MM.1S (cell line): ENCODE results near the gene EXOC4.

Source experiments
- DNase-seq: peaks from one replicate; pipeline ENCODE4 v3.0.0-alpha.2; 2015
- H2AFZ ChIP-seq: fragments of 300-600 bp; sonication (generic); 2 replicates; pipeline ENCODE4 v1.6.0; 2016; ENCODE audit warnings: antibody characterized with exemption, low read length
- H3F3A ChIP-seq: fragments of 300-600 bp; sonication (generic); 2 replicates; pipeline ENCODE4 v1.6.1; 2016; ENCODE audit warnings: mild to moderate bottlenecking, antibody characterized with exemption, low read length, moderate library complexity, mixed read lengths; ENCODE audit not compliant: insufficient read depth
- H3K27ac ChIP-seq: fragments of 300-600 bp; sonication (generic); 2 replicates; pipeline ENCODE4 v1.5.1; 2016; ENCODE audit warnings: mild to moderate bottlenecking, low read length
- H3K27me3 ChIP-seq: fragments of 300-600 bp; sonication (generic); replicated peaks from 2 replicates; pipeline ENCODE4 v1.6.0; 2016; ENCODE audit warnings: low read length; ENCODE audit not compliant: insufficient read depth
- H3K36me3 ChIP-seq: fragments of 300-600 bp; sonication (generic); replicated peaks from 2 replicates; pipeline ENCODE4 v1.6.1; 2016; ENCODE audit warnings: mild to moderate bottlenecking, low read length, mixed read lengths; ENCODE audit not compliant: insufficient read depth
- H3K4me1 ChIP-seq: fragments of 300-600 bp; sonication (generic); 2 replicates; pipeline ENCODE4 v1.6.1; 2016; ENCODE audit warnings: low read length, mixed read lengths
- H3K4me2 ChIP-seq: fragments of 300-600 bp; sonication (generic); 2 replicates; pipeline ENCODE4 v1.6.0; 2016; ENCODE audit warnings: low read depth, low read length
- H3K4me3 ChIP-seq: fragments of 300-600 bp; sonication (generic); 2 replicates; pipeline ENCODE4 v1.5.1; 2016; ENCODE audit warnings: low read length, mixed read lengths
- H3K79me2 ChIP-seq: fragments of 300-600 bp; sonication (generic); 2 replicates; pipeline ENCODE4 v1.6.1; 2016; ENCODE audit warnings: mixed run types, low read length, mixed read lengths
- H3K9ac ChIP-seq: fragments of 300-600 bp; sonication (generic); 2 replicates; pipeline ENCODE4 v1.6.1; 2016; ENCODE audit warnings: low read length, mixed read lengths
- H3K9me2 ChIP-seq: fragments of 300-600 bp; sonication (generic); replicated peaks from 2 replicates; pipeline ENCODE4 v1.6.1; 2016; ENCODE audit warnings: mild to moderate bottlenecking, low read length, mixed read lengths; ENCODE audit not compliant: insufficient read depth
- H3K9me3 ChIP-seq: fragments of 300-600 bp; sonication (generic); replicated peaks from 2 replicates; pipeline ENCODE4 v1.6.1; 2016; ENCODE audit warnings: mild to moderate bottlenecking, low read length, mixed read lengths; ENCODE audit not compliant: insufficient read depth
- H4K20me1 ChIP-seq: fragments of 300-600 bp; sonication (generic); 2 replicates; pipeline ENCODE4 v1.6.1; 2016; ENCODE audit warnings: mild to moderate bottlenecking, low read length, moderate library complexity, mixed read lengths; ENCODE audit not compliant: insufficient read depth
- EZH2 ChIP-seq: fragments of 300-600 bp; sonication (generic); optimal IDR thresholded peaks from 2 replicates; pipeline ENCODE3; 2017; ENCODE audit warnings: low read depth, mild to moderate bottlenecking, antibody characterized with exemption, low read length, mixed read lengths
- EZH2phosphoT487 ChIP-seq: fragments of 300-600 bp; sonication (generic); IDR thresholded peaks from 2 replicates; pipeline ENCODE4 v1.6.1; 2018; ENCODE audit warnings: antibody characterized with exemption, low read length
- TF ChIP-seq, protein P1 (sequence below): fragments of 300-600 bp; sonication (generic); IDR thresholded peaks from 2 replicates; pipeline ENCODE4 v1.5.1; 2016; ENCODE audit warnings: antibody characterized with exemption, low read length, mixed read lengths

EXOC4 gene

DNA sequence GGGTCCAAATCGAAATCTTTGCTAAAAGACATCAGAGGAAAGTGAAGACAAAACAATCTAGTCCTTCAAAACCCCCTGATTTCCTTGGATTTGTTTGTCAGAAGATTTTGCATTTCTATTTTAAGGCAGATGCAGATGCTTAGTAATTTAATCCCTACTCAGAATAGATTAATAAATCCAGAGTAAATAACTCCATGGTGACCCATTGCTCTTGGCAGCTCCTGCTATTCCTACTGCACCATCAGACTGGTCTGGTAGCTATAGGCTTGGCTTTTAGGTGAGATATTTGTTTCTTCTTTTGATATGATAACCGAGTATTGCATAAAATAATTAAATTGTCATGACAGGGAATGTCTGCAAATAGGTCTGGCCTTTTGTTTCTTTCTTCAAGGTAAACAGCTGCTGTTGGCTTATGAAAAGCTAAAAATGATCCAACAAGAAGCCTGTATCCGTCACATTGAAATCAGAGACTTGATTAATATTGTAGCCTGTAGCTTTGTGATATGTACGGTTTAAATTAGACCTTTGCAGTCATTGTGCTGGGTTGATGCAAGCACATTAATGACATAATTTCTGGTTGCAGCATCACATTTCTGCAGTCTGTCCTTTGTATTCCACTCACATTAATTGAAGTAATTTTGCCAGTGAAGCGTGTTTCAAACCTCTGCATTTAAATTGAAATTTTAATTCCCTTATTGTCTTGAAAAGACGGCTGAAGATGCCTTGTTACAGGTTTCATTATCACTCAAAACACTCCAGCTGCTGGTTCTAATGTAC lies 40.7 kb downstream of the EXOC4 start:
- Histone ChIP-seq H3K36me3 (no peaks in the 10 kb centered on the region), H3K4me3 (no peak overlapping the region), H4K20me1 (no peaks in the 10 kb centered on the region), H3K4me2 (no peak overlapping the region), H3K27me3 (no peaks in the 10 kb centered on the region), H3K9ac (no peak overlapping the region), H3K79me2 (peaks cover 16% of the 10 kb centered on the region), H2AFZ (no peak overlapping the region), H3K27ac (no peak overlapping the region), H3K9me3 (no peaks in the 10 kb centered on the region), H3K9me2 (no peaks in the 10 kb centered on the region), H3K4me1 (no peaks in the 10 kb centered on the region), H3F3A (no peaks in the 10 kb centered on the region)
- TF ChIP-seq, protein P1, sequence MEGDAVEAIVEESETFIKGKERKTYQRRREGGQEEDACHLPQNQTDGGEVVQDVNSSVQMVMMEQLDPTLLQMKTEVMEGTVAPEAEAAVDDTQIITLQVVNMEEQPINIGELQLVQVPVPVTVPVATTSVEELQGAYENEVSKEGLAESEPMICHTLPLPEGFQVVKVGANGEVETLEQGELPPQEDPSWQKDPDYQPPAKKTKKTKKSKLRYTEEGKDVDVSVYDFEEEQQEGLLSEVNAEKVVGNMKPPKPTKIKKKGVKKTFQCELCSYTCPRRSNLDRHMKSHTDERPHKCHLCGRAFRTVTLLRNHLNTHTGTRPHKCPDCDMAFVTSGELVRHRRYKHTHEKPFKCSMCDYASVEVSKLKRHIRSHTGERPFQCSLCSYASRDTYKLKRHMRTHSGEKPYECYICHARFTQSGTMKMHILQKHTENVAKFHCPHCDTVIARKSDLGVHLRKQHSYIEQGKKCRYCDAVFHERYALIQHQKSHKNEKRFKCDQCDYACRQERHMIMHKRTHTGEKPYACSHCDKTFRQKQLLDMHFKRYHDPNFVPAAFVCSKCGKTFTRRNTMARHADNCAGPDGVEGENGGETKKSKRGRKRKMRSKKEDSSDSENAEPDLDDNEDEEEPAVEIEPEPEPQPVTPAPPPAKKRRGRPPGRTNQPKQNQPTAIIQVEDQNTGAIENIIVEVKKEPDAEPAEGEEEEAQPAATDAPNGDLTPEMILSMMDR, result no peak
- TF ChIP-seq EZH2, result no peak
- TF ChIP-seq EZH2phosphoT487, result no peak
- no peak for DNase-seq

DNA sequence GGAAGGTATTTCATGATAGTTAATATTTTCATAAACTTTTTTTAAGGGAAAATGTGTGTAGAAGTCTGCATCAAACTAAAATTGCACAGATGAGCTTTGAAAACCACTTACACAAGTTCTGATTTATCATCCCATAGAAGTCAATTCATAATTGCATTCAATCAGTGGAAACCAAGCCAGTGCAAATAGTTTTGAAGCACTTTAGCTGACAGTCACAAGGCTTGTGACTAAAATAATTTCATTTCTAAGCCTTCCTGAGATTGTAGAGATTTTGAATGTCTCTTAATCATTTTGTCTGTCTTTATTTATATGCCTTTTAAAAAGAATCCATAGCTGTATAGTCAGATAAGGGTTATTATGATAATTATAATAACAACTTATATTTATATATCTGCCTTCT lies 41.4 kb downstream of the EXOC4 start:
- H3F3A ChIP-seq, result no peaks in the 10 kb centered on the region
- no peaks in the 10 kb centered on the region for H3K4me1 ChIP-seq
- peaks cover 17% of the 10 kb centered on the region for H3K79me2 ChIP-seq
- DNase-seq, result no peak
- TF ChIP-seq, protein P1, result no peak
- no peak for TF ChIP-seq EZH2
- no peak overlapping the region for H2AFZ ChIP-seq
- H3K4me3 ChIP-seq, result no peak overlapping the region
- no peak overlapping the region for H3K27ac ChIP-seq
- no peaks in the 10 kb centered on the region for H3K9me3 ChIP-seq
- H4K20me1 ChIP-seq, result no peaks in the 10 kb centered on the region
- no peak overlapping the region for H3K4me2 ChIP-seq
- no peak overlapping the region for H3K9ac ChIP-seq
- no peaks in the 10 kb centered on the region for H3K9me2 ChIP-seq
- no peaks in the 10 kb centered on the region for H3K36me3 ChIP-seq
- no peaks in the 10 kb centered on the region for H3K27me3 ChIP-seq

DNA sequence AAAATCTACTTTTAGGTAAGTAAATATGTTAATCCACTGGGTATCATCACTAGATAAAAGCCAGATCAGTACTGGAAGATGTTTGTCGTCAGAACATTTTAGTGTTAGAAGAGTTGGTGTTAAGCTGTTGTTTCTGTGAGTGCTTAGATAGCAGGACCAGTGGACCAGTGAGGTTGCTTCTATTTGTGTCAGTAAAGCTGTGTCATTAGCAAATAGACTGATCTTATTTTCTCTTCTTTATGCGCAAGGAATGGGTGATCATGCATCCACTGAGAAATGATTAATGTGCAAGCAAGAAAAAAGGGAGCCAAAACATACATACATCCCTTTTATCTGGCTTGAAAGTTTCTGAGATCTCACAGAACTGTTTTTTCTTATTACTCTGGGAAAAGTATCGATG lies 42.6 kb downstream of the EXOC4 start:
- Histone ChIP-seq H3K4me2 (no peak overlapping the region), H3K4me3 (no peak overlapping the region), H3K9ac (no peak overlapping the region), H3K4me1 (no peaks in the 10 kb centered on the region), H3F3A (no peaks in the 10 kb centered on the region), H3K9me2 (no peaks in the 10 kb centered on the region), H2AFZ (no peak overlapping the region), H3K79me2 (peaks cover 17% of the 10 kb centered on the region), H3K36me3 (no peaks in the 10 kb centered on the region), H3K27me3 (no peaks in the 10 kb centered on the region), H3K9me3 (no peaks in the 10 kb centered on the region), H4K20me1 (no peaks in the 10 kb centered on the region), H3K27ac (no peak overlapping the region)
- DNase-seq, result no peak
- TF ChIP-seq, protein P1, result no peak
- TF ChIP-seq EZH2phosphoT487 (no peak), EZH2 (no peak)
